Islet of Langerhans (tissue), 1 donor: ENCODE results near the gene SMIM7.
"Not testable (repeated sequence)": the region's sequence is repeated elsewhere in the genome, so short reads cannot be mapped to it uniquely, and the experiment has no call there.

Experiments used
- FAIRE-seq: peaks from one replicate; lab custom pipeline; 2011; peaks lifted over from hg19 to GRCh38; lab: Jason Lieb, UNC

Gene SMIM7

GRCh38 chr19:16659832-16660708 lies at the start of gene SMIM7:
Gene SMIM7, minus strand, starts transcription at chr19:16660144. Its CDS starts 34 bp downstream, at chr19:16660110.
- FAIRE-seq: peak; percentile 53

GRCh38 chr19:16703677-16704076 lies 43.7 kb upstream of the SMIM7 start:
- FAIRE-seq: no peak

GRCh38 chr19:16702123-16702522 lies 42.2 kb upstream of the SMIM7 start:
- FAIRE-seq: no peak

- no peak for FAIRE-seq
Observed at GRCh38 chr19:16698914-16699313, 39.0 kb upstream of the SMIM7 start.

DNA sequence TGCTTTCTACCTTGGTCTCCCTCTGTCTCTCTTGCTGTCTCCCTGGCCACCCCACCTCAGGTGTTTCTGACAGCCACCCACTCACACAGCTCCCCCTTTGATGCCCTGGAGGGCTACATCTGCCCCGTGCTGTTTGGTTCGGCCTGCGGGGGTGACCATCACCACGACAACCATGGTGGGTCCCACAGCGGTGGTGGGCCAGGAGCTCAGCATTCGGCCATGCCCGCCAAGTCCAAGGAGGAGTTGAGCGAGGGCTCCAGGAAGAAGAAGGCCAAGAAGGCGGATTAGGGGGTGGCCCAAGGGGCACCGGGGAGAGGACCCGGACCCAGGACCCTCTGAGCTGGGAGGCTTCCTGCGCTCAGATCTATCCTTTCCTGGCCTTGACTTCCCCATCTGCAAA lies 28.1 kb upstream of the SMIM7 start:
- FAIRE-seq: no peak

- no peak for FAIRE-seq
Observed at GRCh38 chr19:16684216-16684615, 24.3 kb upstream of the SMIM7 start.

DNA sequence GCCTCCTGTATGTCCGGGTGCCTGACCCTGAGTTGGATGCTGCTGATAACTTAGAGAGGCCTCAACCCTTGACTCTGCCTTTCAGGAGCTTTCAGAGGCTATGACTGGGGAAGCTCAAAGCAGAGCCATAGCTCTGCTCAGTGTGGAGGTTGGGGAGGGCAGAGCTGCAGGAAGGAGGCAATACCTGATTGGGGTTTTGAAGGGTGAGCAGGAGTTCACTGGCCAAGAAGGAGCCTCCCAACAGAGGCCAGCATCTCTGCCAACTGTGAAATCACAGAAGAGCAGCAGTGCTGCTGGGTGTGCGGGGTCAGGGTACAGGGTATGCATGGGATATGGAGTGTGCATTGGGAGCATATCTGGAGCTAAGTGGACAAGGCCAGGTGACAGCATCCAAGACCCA lies 22.6 kb upstream of the SMIM7 start:
- FAIRE-seq: no peak

GRCh38 chr19:16679811-16680210 lies 19.9 kb upstream of the SMIM7 start:
- no peak for FAIRE-seq

DNA sequence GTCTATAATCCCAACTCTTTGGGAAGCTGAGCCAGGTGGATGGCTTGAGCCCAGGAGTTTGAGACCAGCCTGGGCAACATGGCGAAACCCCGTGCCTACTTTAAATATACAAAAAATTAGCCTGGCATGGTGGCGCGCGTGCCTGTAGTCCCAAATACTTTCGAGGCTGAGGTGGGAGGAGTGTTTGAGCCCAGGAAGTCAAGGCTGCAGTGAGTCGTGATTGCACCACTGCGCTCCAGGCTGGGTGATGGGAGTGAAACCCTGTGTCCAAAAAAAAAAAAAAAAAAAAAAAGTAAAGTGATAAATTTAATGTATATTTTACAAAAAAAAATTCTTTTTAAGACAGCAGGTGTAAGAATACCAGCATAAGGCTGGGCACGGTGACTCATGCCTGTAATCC lies 18.6 kb upstream of the SMIM7 start:
- no peak for FAIRE-seq

GRCh38 chr19:16677055-16677454 lies 17.1 kb upstream of the SMIM7 start:
- no peak for FAIRE-seq

- no peak for FAIRE-seq
Observed at GRCh38 chr19:16676101-16676798, 16.3 kb upstream of the SMIM7 start.

DNA sequence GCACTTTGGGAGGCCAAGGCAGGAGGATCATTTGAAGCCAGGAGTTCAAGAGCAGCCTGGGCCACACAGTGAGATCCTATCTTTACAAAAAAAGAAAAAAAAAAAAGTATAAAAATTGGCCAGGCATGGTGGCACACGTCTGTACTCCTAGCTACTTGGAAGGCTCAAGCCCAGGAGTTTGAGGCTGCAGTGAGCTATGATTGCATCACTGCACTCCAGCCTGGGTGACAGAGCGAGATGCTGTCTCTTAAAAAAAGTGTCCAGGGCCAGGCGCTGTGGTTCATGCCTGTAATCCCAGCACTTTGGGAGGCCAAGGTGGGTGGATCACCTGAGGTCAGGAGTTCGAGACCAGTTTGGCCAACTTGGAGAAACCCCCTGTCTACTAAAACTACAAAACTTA lies 13.9 kb upstream of the SMIM7 start:
- FAIRE-seq: not testable (repeated sequence)

- FAIRE-seq: no peak
Observed at GRCh38 chr19:16673231-16673630, 13.3 kb upstream of the SMIM7 start.

DNA sequence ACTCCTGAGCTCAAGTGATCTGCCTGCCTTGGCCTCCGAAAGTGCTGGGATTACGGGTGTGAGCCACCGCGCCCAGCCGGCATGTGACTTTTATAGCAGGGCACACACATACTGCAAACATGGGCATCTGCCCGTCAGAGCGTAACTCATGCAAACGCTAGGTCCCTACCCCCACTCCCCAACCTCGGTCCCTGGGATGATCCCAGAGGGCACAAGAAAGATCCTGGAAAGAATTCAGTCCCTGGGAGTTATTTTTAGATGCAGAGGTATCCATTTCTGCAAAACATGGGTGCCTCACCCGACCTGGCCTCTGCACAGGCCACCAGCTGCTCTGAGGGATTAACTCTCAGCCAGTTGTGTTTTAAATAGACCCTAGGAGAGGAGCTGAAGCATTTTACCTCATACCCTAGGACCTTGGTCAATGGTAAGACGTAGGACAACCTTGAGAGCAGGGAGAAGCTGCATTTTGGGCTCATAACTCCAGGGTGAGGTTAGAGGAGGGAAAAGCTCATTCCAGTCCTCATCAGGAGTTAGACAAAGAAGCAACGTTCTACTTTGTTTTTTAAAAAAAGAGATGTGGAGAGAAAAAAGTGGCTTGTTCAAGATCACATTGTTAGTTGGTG lies 11.8 kb upstream of the SMIM7 start:
- no peak for FAIRE-seq

- FAIRE-seq: no peak
Observed at GRCh38 chr19:16670291-16670690, 10.3 kb upstream of the SMIM7 start.

DNA sequence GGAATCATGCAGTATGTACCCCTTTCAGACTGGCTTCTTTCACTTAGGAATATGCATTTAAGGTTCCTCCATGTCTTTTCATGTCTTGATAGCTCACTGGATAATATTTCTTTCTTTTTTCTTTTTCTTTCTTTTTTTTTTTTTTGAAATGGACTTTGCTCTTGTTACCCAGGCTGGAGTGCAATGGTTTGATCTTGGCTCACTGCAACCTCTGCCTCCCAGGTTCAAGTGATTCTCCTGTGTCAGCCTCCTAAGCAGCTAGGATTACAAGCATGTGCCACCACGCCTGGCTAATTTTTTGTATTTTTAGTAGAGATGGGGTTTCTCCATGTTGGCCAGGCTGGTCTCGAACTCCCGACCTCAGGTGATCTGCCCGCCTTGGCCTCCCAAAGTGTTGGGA lies 8.8 kb upstream of the SMIM7 start:
- not testable (repeated sequence) for FAIRE-seq

DNA sequence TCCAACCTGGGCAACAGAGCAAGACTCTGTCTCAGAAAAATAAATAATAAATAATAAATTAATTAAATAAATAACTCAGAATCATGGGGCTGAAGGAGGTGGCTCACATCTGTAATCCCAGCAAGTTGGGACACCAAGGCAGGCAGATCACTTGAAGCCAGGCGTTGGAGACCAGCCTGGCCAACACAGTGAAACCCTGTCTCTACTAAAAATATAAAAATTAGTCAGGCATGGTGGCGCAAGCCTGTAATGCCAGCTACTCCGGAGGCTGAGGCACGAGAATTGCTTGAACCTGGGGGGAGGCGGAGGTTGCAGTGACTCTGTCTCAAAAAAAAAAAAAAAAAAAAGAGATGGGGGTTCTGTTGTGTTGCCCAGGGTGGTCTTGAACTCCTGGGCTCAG lies 8.2 kb upstream of the SMIM7 start:
- no peak for FAIRE-seq

- no peak for FAIRE-seq
Observed at GRCh38 chr19:16661480-16662034, 1.6 kb upstream of the SMIM7 start.

GRCh38 chr19:16660763-16661479 lies 977 bp upstream of the SMIM7 start, which contains the start of gene TMEM38A:
Gene TMEM38A, plus strand, starts transcription at chr19:16661139. Its CDS starts 79 bp downstream, at chr19:16661218.
- FAIRE-seq: no peak

- FAIRE-seq: no peak
Observed at GRCh38 chr19:16659464-16659831, 496 bp downstream of the SMIM7 start.

- no peak for FAIRE-seq
Observed at GRCh38 chr19:16657384-16657783, 2.6 kb downstream of the SMIM7 start.

GRCh38 chr19:16655727-16656126 lies 4.2 kb downstream of the SMIM7 start:
- FAIRE-seq: no peak
